HG02840 (cell line): Measurements from ENCODE around the gene HTR1E.
"Not testable (repeated sequence)": the region's sequence is repeated elsewhere in the genome, so short reads cannot be mapped to it uniquely, and the experiment has no call there.

Experiments
- ATAC-seq: cut with Tn5 transposase; IDR thresholded peaks from one replicate; pipeline ENCODE4 v1.9.1; 2021; ENCODE audit warnings: mild to moderate bottlenecking, moderate library complexity, moderate number of reproducible peaks; ENCODE audit not compliant: unreplicated experiment, low FRiP score

The HTR1E gene, protein sequence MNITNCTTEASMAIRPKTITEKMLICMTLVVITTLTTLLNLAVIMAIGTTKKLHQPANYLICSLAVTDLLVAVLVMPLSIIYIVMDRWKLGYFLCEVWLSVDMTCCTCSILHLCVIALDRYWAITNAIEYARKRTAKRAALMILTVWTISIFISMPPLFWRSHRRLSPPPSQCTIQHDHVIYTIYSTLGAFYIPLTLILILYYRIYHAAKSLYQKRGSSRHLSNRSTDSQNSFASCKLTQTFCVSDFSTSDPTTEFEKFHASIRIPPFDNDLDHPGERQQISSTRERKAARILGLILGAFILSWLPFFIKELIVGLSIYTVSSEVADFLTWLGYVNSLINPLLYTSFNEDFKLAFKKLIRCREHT

DNA sequence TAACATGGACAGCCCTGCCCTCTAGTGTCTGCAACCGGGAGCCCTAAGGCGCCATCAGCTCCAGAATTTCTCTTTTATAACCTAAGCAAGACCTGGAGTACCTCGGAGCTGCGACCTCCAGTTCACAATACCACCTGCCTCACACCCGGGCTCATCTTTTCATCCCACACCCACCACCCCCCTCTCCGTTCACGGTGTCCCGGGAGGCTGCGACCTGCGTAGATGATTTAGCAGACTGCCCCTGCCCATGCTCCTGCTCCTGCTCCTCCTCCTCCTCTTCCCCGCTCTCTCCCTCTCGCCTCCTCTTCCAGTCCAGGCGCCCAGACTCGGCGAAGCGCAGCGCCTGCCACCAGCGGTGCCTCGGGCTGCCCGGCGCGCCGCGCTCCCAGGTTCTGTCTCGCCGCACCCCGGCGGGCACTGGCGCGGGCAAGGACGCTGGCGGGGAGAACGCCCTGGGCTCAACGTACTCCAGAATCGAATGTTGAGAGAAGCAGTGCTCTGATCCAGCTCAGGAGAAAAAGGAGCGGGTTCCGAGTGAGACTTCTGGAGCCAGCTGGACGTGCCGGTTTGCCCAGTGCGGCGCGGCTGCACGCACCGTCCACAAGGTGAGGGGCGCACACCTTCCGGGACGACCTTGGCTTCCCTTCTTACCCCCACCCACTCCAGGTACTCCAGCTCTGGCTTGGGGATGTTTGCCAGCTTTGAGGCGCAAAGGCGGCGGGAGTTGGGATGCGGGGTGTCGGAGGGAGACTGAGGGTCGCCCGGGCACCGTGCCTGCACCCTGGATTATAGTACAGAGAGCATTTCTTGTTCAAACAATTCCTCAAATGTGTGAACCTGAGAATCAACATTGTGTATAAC lies at the start of gene HTR1E:
Gene HTR1E, plus strand, starts transcription at position 310 of the 861 bp plus-strand sequence. CDS start 77,807 bp downstream, outside the sequence.
- ATAC-seq: no peak

DNA sequence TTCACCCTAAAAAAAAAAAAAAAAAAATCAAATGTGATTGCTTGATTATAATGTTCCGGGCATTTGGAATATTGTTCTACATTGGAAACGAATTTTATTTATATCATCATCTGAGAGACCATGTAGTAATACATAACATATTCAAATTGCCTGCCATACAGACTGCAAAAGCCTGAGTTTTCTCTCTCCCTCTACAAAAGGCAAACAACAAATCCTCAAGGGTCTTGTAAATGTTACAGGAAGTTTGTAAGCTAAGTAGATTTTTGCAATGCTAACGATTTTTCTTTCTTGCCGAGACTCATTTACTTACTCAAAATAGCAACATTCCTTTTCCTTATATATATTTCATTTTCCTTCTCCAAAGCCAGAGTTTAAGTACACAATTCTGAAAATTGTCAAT lies 49.0 kb upstream of the HTR1E start:
- ATAC-seq: no peak

DNA sequence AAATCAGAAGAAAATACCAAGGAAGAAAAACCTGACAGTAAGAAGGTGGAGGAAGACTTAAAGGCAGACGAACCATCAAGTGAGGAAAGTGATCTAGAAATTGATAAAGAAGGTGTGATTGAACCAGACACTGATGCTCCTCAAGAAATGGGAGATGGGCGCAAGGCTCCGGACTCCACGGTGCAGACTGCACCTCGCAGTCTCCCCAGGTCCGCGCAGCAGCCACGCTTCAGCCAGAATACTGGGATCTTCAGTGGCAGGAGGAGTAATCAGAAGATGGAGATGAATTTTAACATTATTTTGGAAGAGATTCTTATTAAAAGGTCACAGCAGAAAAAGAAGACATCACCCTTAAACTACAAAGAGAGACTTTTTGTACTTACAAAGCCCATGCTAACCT lies 40.1 kb upstream of the HTR1E start:
- ATAC-seq: not testable (repeated sequence)

DNA sequence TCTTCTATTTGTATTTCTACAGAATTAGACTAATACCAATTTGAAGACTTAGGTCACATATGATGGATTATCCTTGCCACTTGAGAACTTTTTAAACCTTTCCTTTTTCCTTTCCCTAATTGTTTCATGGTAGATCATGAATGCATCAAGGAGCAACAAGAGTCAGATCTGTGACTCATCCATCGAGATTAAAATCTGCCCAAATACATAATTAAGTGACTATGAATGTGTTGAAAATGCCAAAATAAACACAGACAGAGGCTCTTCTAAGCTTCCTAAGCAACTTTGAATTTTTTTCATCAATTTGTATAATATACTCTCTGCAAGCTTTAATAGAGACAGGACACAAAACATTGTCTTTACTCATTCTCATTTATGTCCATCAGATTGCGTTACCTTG lies 23.5 kb upstream of the HTR1E start:
- ATAC-seq: no peak

DNA sequence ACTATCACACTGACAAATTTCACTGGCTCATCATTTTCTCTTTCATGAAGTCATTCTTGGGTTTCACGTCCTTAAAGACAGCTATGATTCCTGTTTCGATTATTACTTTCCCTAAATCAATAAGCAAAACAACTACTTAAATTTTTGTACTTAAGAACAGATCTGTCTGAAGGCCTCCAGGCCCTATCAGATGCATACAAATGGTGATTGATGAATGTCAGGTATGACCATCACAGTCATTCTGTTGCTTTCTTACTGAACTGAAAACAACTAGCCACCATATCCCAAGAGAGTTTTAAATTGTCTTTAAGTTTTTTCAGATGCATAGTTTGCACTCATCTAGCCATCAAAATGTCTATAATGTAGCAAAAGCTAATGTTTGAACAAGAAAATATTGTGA lies 20.9 kb upstream of the HTR1E start:
- no peak for ATAC-seq

DNA sequence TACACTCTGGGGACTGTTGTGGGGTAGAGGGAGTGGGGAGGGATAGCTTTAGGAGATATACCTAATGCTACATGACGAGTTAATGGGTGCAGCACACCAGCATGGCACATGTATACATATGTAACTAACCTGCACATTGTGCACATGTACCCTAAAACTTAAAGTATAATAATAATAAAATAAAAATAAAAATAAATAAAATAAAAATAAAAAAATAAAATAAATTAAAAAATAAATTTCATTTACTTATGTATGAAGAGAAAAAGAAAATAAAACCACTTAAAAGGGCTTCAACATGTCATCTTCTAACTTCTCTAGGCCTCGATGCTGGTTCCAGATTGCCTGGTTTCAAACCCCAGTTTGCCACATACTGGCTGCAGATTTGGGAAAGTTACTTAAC lies 10.2 kb upstream of the HTR1E start:
- not testable (repeated sequence) for ATAC-seq

DNA sequence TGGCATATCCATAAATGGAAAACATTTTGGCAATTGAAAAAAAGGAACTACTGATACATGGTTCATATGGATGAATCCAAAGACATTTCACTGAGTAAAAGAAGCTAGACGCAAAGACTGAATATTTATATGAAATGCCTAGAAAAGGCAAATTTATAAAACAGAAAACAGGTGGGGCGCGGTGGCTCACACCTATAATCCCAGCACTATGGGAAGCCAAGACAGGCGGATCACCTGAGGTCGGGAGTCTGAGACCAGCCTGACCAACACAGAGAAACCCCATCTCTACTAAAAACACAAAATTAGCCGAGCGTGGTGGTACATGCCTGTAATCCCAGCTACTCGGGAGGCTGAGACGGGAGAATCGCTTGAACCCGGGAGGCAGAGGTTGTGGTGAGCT lies 9.5 kb upstream of the HTR1E start:
- ATAC-seq: not testable (repeated sequence)

DNA sequence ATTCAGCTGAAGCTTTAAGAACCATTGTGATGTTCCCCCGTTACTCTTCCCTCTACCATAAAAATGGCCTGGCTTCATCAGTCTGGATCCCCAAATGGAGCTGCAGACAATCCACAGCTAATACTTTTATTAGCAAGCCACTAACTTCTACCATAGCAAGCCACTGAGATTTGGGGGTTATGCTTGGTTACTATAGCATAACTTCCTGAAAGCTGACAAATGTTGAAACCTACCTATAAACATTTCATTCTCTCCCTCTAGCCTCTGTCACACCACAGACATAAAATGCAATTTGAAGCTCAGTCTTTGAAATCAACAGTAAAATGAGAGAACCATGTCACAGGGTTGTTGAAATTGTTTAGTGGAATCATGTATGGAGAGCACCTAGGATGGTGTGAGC lies 3.0 kb upstream of the HTR1E start:
- no peak for ATAC-seq

DNA sequence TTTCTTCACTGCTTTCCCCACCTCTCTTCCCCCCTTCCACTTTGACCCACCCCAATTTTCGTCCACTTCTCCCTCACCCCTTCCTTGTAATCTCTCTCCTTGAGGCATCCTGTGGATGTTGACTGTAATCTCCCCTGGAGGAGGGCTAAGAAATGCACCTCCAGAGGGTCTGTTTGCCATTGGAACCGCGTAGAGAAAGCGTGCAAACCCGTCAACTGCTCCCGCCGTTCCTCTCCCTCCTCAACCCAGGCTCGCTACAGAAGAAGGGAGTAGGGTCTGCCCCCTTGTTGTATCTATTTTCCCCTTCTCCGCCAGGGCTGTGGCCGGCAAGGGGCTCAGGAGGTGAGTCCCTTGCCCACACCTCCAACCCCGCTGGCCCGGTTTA lies 502 bp upstream of the HTR1E start:
- ATAC-seq: no peak

DNA sequence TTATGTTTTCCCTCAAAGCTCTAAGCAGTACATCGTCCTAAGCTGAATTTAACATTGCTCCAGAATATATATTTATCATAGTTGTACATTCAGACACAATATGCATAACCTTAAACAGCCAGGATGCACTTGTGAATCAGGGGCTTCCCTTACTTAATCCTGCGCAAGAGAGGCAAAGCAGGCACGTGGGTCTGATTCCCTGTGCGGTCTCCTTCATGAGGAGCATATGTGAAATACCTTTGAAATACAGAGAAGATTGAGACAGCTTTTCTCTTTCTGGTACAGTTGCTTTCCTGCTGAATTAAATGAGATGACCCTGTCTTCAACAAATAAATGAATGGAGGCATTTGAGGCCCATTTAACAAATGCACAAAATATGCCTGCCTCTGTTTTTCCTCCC lies 1.5 kb downstream of the HTR1E start:
- ATAC-seq: no peak

DNA sequence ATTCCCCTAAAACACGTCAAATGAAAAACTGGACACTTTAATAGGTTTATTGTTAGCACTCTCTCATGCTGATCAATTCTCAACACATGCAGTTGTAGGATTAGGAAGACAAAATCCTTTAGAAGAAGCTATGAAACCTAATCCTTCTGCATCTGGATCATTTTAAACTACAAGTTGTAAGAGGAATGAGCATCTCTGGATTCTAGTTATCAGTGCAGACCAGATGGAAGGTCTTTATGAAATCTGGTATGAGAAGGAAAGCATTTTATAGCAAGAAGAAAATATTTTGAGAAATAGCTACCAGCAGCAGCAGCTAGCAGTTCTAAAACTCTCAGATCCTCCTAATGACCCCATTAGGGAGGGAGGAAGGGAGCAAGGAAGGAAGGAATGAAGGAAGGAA lies 4.1 kb downstream of the HTR1E start:
- no peak for ATAC-seq

DNA sequence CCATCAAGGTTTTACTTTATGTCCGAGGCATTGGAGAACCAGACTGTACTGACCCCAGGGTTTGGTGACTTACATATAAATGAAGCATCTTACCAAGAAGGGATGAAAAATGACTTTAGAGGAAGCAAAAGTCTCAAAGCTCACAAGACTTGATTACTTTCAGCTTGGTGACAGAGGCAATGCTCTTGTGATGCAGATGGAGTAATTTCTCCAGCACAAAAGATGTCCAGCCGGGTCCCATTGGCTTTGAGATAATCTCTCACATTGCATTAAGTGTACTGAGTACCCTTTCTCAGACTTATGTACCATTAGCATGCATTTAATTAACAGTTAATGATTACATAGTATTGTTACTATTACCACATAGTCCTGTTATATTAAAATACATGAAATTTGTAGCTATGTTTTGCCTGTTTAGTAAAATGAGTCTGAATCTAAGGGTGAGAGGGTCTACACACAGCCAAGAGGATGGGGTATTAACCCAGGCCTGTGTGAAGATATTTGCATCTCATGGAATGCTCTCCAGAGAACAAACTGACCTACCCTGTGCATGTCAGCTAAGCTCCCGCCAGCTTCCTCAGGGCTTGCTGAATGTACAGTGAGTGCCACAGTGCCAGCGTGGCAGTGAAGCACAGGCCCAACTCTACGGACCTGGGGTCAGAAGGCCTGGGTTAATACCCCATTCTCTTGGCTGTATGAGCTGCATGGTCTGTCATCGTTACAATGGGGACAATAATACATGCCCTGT lies 5.6 kb downstream of the HTR1E start:
- no peak for ATAC-seq

DNA sequence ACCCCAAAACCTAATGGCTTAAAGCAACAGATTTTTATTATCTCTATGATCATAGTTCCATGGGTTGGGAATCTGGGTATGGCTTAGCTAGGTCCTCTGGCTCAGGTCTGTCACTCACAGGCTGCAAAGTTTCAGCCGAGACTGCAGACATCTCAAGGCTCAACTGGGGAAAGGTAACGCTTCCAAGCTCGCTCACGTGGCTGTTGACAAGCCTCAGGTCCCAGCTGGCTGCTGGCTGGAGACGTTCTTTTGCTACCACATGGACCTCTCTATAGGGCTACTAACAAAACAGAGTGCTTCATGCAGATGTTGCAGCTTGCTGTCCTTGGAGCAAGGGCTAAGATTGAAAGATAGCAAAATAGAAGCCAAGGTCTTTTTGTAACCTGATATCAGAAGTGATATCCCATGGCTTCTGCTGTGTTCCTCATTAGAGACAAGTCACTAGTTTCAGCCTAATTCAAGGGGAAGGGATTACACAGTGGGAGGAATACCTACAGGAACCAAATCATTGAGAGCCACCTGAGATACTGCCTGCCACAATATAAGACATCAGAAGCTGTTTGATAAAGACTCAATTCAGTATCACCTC lies 6.6 kb downstream of the HTR1E start:
- ATAC-seq: no peak

DNA sequence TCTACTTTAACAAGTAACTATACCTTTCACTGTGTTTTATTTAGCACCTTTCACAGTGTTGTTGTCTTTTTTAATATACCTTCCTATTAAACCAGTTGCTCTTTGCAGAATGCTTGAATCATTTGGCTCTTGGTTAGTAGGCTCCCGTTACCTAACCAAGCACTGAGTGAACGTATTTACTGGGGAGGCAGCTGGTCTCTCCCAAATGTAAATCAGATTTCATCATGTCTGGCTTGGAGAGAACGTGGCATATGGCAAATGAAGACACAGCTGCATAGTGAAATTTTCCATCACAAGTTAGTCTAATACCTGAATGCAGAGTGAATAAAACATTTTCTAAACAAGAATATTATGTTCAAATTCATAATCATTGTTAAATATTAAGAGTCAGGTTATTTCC lies 12.4 kb downstream of the HTR1E start:
- no peak for ATAC-seq

DNA sequence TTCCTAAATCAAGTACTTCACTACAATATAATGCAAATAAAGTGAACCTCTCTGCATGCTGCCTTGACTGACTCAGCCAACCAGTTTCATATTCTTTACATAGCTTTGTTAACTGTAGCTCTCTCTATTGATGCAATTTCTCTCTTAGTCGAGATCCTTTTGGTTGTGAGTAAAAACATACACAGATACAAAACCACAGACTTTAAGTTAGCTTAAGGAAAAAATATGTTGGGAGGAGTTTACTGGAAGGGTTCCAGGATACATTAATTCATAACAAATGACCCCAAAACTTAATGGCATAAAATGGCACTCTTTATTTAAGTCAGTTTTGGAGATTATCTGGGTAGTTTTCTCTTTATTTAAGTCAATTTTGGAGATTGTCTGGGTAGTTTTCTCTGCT lies 15.7 kb downstream of the HTR1E start:
- ATAC-seq: no peak

DNA sequence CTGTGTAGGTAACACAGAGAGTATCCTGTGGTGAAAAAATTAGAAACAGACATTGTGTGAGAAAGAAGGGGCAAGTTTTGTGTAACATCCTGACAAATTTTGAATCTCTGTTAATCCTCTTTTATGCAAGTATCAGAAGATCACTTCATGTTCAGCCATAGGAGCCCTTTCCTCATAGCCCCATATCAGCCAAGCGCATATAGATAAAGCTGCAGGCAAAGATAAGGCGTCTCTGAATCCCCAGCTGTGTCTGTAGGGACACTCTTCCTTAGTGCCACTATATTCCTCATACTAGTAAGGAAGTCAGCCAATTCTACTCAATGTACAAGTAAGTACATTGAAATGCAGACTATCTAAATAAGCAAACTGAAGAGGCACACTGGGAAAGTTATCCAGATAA lies 22.3 kb downstream of the HTR1E start:
- no peak for ATAC-seq

DNA sequence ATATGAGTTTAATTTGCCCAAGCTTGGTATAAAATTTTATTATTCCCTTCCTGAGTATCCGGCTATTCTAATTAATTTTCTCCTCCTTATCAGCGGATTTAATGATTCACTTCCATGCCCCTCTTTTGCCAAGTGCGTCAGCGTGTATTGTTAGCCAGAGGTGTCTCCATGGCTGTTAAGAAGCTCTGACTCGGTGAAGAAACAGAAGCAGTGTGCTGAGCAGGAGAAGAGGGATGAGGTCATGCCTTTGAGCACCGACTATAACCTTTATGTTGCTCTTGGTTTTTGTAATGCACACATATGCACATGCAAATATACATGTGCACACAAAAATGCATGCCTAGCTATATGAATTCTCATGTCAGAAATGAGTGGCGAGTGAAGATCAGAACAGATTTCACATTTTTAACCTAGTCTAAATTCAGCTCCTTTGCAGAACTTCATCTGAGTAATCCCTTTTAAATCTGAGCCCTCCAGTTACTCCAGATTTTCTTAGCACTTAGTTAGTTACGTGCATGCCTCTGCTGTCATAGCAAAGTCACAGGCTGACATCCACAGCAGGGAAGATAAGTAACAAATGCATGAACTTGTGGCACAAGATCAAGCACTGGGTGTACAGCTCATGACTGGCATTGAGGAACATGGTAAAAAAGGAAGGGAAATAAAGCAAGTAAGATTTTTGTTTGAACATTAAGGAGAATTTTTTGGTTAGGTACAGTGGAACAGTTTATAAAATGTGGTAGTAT lies 24.3 kb downstream of the HTR1E start:
- no peak for ATAC-seq

DNA sequence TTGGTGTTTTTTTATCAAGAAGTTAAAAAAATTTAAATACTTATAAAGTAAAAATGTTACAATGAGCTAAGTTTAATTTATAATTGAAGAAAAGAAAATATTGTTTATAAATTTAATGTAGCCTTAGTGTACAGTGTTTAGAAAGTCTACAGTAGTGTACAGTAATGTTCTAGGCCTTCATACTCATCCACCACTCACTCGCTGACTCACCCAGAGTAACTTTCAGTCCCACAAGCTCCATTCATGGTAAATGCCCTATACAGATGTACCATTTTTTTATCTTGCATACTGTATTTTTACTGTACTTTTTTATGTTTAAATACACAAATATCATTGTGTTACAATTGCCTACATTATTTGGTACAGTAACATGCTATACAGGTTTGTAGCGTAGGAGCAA lies 26.0 kb downstream of the HTR1E start:
- no peak for ATAC-seq

DNA sequence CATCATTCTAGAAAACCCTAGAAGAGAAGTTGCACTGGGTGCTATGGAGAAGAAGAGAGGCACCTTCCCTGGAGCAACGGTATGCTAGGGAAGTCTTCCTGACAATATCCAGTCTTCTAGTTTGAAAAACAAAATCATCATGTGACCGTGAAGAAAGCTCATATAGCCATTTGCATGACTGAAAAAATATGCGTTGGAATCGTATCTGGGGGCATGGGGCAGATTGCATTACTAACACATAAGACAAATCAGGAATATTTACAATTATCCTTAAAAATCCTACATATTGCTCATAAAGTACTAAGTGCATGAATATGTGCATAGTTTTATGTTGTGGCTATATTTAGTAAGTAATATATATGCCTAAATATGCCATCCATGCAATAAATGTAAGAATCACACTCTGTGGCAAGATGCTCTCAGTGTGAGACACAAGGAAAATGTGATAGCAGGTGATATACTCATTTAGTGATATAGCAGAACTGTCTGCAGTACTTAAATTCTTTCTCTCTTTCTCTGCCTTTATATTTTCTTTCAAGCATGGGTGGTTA lies 26.8 kb downstream of the HTR1E start:
- ATAC-seq: no peak

DNA sequence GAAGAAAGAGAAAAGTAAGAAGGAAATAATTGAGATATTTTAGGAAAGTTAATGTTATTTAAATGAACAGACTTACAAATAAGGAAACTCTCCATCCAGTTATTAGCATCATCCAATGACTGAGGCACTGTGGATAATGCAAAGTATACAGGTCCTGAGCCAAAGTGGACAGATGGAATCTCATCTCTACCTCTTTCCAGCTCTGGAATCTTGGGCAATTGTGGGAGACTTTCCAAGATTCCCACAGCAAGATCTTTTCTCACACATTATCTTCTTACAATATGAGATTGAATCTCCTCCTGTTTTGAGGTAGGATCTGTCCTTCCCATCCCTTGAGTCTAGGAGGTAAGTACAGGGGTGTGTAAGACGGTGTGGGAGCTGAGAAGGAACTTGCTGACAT lies 28.9 kb downstream of the HTR1E start:
- no peak for ATAC-seq
